ENCODE results near the gene UROS.

Gene UROS

DNA sequence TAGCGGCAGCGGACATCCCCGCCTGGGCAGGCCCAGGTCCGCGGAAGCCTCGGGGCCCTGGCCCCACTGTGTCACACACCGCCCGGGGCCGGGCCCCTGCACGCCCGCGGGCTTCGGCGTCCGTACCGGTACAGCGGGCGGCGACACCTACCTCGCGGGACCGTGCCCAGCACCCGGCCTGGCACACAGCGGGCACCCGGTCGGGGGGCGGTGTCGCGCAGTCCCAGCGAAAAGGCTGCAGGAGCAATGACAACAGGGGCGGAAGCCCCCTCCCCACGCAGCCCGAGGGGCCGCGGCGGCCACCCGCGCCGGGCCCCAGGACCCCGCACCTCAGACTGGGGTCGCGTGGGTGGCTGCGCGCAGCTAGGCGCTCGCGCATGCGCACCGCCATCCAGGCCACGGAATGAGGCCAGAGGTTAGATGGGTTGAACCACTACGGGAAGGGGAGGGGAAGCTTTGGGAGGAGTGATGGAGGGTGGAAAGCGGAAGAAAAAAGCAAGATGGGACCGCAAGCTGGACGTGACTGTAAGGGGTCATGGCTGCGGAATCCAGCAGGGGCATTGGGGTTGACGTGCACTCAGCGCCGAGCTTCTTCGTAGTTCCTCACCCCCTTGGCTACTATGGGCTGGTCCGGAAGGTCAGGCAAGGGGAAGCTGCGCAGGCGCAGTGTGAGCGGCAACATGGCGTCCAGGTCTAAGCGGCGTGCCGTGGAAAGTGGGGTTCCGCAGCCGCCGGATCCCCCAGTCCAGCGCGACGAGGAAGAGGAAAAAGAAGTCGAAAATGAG lies at the start of gene UROS, which contains the start of gene BCCIP:
UROS (minus strand) TSS at position 381 of the 785 bp plus-strand sequence. CDS start 6,759 bp downstream, outside the sequence.
BCCIP (plus strand) TSS at position 669 of the 785 bp plus-strand sequence; CDS start at position 681, 12 bp downstream.
- peak; percentile 82 for DNase-seq (ENCODE audit: low read depth)

- DNase-seq (ENCODE audit: low read depth) = no peak
These were observed 48.3 kb upstream of the UROS start for GRCh38 chr10:125871338-125871737.

GRCh38 chr10:125868372-125868975 lies 45.4 kb upstream of the UROS start:
- DNase-seq (ENCODE audit: low read depth) = no peak

DNA sequence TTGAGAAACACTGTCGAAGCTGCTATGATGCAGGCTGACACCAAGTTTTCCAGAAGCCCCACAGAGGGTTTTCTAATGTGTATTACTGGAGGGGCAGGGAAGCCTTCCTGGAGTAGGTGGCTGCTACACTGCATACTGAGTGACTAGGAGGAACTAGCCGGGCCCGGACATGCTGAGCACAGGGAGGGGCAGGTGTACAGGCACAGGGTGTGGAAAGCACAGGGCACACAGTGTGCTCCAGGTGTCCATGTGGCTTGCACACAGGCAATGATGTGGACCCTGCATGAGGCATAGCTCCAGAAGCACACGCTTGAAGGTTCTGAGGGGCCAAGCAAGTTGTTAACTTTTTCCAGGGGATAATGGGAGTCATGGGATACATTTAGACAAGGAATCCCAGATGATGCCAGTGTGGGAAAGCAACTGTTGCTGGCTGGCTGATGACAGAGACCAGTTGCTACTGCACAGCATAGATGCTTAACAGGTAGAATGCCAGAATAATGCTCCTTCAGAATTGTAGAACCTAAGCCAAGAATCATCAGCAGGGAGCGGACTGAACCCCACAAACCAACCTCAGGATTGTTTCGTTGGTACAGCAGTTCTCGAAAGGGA lies 43.5 kb upstream of the UROS start:
- no peak for DNase-seq (ENCODE audit: low read depth)

DNA sequence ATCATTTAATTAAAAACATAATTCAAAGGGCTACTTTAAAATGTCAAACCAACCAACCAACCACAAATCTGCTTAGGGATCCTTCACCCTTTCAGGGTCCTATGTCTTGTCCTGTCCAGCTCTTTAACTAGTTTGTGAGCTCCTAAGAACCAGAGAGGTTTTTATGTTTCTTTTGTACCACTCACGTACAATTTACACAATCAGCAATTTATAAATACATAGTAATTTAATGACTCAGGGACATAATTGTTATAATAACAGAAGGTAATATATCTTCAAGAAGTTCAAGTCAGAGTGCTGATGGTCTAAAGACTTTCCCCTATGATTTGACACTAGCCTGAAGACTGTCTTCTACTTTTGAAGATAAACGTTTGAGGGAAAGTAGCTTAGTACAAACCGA lies 42.1 kb upstream of the UROS start:
- no peak for DNase-seq (ENCODE audit: low read depth)

- no peak for DNase-seq (ENCODE audit: low read depth)
These were observed 36.2 kb upstream of the UROS start for GRCh38 chr10:125859128-125859817.

DNA sequence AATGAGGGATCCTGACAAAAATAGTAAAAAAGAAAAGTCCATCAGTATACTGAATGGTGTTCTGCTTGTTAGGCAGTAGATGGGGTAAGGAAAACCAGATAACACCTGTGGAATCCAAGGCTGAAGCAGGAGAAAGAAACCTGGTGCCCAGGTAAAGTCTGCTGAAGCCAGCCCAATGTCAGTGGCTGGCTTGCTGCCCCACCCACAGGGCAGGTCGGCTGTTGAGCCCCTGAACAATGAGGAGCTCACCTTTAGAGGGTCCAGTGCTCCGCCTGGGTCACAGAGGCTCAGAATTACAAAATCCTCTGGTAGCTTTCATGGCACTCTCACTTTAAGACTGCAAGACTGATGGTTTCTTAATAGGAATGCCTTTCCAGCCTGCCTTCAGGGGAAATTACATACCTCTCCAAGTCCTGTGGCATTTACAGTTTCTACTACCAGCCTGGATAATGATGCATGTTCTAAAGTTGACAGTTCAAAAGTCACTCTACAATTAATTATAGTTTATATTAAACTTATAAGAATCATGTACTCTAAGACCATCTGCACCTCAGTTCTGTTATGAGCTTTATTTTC lies 34.2 kb upstream of the UROS start:
- no peak for DNase-seq (ENCODE audit: low read depth)

- DNase-seq (ENCODE audit: low read depth) = no peak
These were observed 29.4 kb upstream of the UROS start for GRCh38 chr10:125852487-125852886.

DNA sequence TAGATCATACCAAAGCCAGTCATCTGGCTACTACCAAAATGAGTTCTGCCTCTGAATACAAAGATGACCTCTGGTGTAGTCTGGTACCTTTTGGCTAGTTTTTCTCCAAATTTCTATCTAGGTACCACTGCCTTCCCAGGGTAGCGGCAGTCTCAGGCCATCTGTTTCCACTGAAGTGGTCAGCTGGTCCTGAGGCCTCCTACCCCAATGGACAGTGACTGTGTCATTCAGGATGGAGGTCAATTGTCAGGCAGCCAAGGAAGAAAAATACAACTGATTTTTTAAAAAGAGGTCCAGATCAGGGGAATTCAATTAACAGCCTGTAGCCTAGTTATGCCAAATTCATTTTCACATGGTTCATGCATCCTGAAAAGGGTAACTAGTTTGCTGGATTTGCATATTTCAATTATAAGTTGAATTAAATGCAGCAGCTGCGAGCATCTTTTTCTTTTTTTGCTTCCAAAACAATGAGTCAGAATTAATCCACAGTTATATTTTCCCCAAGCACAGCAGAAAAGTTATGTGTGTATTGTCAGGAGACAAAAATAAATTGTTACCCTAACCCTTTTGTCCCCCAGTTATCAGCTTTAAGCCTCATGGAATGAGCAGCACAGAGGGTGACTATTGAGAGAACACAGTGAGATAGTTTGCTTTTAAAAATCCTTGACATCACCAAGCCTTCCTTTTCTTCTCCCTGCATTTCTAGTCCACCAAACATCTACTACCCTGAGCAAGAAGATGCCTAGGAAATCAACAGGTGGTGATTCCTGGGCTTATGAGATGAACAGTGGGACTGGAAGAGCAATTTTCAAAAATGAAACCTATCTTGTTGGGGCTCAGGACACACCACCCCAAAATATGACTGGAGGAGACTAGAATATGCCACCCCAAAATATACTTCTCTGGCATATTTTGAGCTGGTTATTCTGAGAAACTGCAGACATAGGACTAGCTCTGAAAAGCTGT lies 28.0 kb upstream of the UROS start:
- DNase-seq (ENCODE audit: low read depth) = no peak

GRCh38 chr10:125849448-125849847 lies 26.4 kb upstream of the UROS start:
- DNase-seq (ENCODE audit: low read depth) = no peak

DNA sequence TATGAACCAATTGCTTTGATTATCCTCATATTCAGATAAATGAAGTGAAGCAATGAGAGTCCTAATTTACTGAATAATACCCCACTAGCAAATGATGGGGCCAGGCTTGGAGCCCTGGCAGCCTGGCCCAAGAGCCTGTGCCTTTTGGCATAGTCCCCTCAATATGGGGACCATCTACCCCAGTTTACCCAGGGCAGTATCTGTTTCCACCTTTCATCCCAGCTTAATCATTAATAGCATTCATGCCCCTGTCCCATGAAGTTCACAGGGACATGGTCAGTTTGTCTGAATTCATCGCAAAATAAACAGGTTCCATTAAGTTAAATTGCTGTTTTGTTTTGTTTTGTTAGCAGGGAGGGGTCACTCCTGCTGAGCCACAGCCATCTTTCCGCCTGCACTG lies 25.8 kb upstream of the UROS start:
- DNase-seq (ENCODE audit: low read depth) = no peak

- DNase-seq (ENCODE audit: low read depth) = no peak
These were observed 25.3 kb upstream of the UROS start for GRCh38 chr10:125848371-125848770.

- no peak for DNase-seq (ENCODE audit: low read depth)
These were observed 23.8 kb upstream of the UROS start for GRCh38 chr10:125846894-125847293.

DNA sequence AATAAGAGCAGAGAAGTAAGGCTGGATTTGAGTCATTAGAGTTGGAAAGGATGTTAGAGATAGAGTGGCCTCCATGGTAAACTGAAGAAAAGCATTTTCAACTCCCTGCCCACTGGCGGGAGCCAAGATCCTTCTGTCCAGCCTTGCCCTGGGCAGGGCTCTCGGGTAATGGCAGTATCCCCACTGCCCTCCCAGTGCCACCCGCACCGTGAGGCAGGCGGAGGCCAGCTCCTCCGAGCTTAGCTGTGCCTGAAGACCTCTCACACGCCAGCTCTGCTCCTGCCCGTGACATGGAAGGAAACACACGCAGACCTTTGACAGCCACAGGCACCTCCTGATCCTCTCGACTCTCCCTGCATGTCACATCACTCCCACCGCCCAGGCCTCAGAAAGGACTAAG lies 22.6 kb upstream of the UROS start:
- no peak for DNase-seq (ENCODE audit: low read depth)

DNA sequence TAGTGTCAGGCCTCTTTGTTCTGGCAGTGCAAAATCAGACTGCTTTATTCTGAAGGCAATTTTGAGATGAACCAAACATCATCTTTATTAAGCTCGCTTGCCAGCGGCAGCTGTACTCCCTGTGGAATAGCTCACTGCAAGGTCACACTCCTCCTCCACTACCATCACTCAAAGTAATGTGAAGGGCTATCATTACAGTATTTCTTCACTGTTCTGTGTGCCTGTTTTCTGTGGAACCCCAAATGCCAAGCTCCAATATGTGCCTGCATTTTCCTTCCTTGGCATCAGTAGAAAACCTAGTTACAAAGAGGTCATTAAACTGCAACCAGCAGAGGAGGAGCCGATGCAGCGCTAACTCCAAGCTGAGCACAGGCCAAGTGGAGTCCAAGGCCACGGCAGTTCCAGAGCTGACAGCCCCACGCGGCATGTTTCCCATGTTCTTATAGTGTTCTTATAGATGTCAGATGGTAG lies 21.7 kb upstream of the UROS start:
- DNase-seq (ENCODE audit: low read depth) = no peak

- DNase-seq (ENCODE audit: low read depth) = no peak
These were observed 20.7 kb upstream of the UROS start for GRCh38 chr10:125843603-125844329.

GRCh38 chr10:125840955-125841354 lies 17.9 kb upstream of the UROS start:
- no peak for DNase-seq (ENCODE audit: low read depth)

GRCh38 chr10:125840406-125840805 lies 17.3 kb upstream of the UROS start:
- DNase-seq (ENCODE audit: low read depth) = no peak

GRCh38 chr10:125838802-125839575 lies 15.9 kb upstream of the UROS start:
- DNase-seq (ENCODE audit: low read depth) = no peak

Measured in activated T-helper 1 cell treated with Interleukin-2 at 50 U/mL for 16 hours (primary cell).